CD4-positive, alpha-beta T cell treated with Interleukin-4 for 4 hours (primary cell): ENCODE measurements around the gene MOB3B.

ENCODE experiments used
- DNase-seq: peaks from one replicate; pipeline ENCODE4 v3.0.0-alpha.2; 2020

The MOB3B gene

GRCh38 chr9:27384262-27385014 is 145.2 kb downstream of the MOB3B start:
- DNase-seq, result no peak

GRCh38 chr9:27383524-27383923 is 146.1 kb downstream of the MOB3B start:
- no peak for DNase-seq

DNA sequence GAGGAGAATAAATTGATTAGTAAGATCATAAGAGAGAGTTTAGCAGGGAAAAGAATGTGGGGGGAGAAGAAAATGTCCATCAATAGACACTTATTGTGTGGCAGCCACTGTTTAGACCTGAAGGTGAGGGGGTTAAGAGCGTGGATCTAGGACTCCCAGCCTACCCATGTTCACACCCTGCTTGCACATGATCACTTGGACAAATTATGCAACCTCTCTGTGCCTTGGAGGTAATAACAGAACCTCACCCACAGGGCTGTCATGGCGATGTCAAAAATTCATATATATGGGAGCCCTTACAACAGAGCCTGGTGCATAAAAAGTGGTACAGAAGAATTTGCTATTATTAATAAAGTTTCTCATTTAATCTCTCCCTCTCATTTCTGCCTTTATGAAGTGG is 146.6 kb downstream of the MOB3B start:
- DNase-seq, result no peak

GRCh38 chr9:27382308-27382707 is 147.3 kb downstream of the MOB3B start:
- no peak for DNase-seq

- no peak for DNase-seq
These were observed 150.0 kb downstream of the MOB3B start for GRCh38 chr9:27379311-27380251.

- no peak for DNase-seq
These were observed 151.7 kb downstream of the MOB3B start for GRCh38 chr9:27377811-27378456.

GRCh38 chr9:27377147-27377807 is 152.3 kb downstream of the MOB3B start:
- no peak for DNase-seq

GRCh38 chr9:27373851-27374250 is 155.8 kb downstream of the MOB3B start:
- DNase-seq, result no peak

DNA sequence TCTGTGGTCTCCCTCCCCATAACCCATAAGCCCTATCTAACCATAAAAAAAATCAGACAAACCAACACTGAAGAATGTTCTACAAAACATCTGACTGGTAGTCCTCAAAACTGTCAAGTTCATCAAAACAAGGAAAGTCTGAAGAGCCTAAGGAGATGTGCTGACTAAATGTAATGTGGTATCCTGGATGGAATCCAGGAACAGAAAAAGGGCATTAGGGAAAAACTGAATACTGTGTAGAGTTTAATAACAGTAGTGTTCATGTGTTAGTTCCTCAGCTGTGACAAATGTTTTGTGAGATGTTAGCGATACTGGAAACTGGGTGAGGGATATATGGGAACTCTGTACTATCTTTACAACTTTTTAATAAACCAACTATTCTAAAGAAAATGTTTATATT is 157.0 kb downstream of the MOB3B start:
- DNase-seq, result no peak

DNA sequence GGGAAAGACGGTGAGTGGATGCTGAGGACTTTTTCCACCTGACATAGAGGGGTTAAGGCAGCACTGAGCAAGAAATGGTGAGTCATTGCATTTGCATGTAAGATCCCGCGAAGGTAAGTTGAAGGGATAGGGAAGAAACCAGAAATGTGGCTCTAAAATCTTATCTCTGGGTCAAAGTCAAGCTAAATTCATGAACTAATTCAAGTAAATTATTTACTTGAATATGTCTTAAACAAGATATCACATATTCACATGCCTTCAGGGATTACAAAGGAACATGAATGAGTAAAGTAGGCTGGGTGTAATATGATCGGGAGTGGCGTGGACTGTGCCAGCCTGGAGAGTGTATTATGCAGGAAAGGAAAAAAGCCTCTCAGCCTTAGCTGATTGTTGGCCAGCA is 158.2 kb downstream of the MOB3B start:
- no peak for DNase-seq

- peak; percentile 4 for DNase-seq
These were observed 160.0 kb downstream of the MOB3B start for GRCh38 chr9:27369591-27369990.

GRCh38 chr9:27368316-27368985 is 161.2 kb downstream of the MOB3B start:
- no peak for DNase-seq

GRCh38 chr9:27367921-27368315 is 161.7 kb downstream of the MOB3B start:
- DNase-seq, result no peak

DNA sequence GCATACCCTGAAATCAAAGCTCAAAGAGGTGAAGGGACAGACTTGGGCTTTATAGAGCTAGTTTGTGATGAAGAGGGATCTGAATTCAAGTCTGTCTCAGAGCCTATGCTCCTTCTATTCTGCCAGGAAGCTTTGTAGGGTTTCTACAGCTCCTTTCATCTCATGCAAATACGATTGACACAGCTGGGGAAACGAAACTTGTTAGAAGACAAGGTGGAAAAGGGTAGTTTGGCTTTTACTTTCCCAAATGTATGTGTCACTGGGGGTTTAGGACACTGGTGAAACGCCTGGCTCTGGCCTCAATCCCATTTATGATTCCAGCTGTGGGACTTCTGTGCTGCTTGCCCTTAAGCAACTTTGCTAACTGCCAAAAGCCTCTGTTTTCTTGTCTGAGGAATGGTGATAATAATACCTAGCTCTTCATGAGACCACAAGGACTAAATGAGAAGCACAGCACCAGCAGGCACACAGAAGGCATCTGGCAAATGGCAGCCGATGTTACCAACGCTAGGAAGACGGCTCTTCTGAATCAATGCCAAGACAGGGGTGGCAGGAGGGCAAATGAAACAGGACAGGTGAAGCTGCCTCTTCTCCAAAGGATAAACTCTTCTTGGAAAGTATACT is 162.3 kb downstream of the MOB3B start:
- DNase-seq, result no peak

- DNase-seq, result no peak
These were observed 163.8 kb downstream of the MOB3B start for GRCh38 chr9:27365707-27366376.

DNA sequence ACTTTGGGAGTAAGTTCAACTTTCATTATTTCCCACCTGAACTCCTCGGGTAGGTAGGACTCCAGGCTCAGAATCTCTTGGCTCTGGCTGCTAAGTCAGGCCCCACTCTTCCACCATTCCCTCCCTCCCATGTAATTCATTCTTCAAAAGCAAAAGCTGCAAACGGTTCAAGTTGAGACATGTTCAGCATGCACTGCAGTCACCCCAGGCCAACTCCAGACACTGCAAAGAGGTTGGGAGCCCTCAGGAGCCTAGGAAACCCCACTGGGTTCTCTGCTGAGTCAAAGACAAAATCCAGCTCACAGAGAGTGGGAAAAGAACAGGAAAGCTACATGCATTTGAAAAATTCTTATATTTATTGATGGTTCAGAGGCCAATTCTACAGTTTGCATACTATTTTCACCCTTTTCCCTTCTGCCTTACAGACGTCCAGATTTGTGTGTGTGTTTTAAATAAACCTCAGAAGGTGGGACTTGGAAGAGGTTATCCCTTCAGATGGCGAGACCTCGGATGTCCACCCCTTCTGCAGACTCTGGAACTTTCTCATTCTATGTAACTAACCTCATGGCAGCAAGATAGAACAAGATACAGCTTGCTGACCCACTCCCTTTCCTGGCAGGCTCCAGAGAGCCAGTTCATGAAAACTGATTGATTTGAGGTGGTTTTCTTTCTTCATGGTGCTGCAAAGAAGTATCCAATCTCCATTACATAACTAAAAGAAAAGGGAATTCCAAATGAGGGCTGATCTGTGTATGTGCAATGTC is 167.0 kb downstream of the MOB3B start:
- DNase-seq, result no peak

- no peak for DNase-seq
These were observed 168.1 kb downstream of the MOB3B start for GRCh38 chr9:27361492-27361891.

- no peak for DNase-seq
These were observed 169.9 kb downstream of the MOB3B start for GRCh38 chr9:27359763-27360162.

- no peak for DNase-seq
These were observed 171.6 kb downstream of the MOB3B start for GRCh38 chr9:27358007-27358406.

- DNase-seq, result no peak
These were observed 173.2 kb downstream of the MOB3B start for GRCh38 chr9:27356446-27356845.

GRCh38 chr9:27355166-27355565 is 174.4 kb downstream of the MOB3B start:
- no peak for DNase-seq
